GM21528 (cell line): ENCODE data around the gene MUS81.

ENCODE experiments used
- ATAC-seq: cut with Tn5 transposase; IDR thresholded peaks from one replicate; pipeline ENCODE4 v1.9.1; 2021; ENCODE audit warnings: mild to moderate bottlenecking, moderate library complexity; ENCODE audit not compliant: unreplicated experiment, low FRiP score

MUS81 gene

GRCh38 chr11:65907878-65908277 is 47.6 kb downstream of the MUS81 start:
- no peak for ATAC-seq

DNA sequence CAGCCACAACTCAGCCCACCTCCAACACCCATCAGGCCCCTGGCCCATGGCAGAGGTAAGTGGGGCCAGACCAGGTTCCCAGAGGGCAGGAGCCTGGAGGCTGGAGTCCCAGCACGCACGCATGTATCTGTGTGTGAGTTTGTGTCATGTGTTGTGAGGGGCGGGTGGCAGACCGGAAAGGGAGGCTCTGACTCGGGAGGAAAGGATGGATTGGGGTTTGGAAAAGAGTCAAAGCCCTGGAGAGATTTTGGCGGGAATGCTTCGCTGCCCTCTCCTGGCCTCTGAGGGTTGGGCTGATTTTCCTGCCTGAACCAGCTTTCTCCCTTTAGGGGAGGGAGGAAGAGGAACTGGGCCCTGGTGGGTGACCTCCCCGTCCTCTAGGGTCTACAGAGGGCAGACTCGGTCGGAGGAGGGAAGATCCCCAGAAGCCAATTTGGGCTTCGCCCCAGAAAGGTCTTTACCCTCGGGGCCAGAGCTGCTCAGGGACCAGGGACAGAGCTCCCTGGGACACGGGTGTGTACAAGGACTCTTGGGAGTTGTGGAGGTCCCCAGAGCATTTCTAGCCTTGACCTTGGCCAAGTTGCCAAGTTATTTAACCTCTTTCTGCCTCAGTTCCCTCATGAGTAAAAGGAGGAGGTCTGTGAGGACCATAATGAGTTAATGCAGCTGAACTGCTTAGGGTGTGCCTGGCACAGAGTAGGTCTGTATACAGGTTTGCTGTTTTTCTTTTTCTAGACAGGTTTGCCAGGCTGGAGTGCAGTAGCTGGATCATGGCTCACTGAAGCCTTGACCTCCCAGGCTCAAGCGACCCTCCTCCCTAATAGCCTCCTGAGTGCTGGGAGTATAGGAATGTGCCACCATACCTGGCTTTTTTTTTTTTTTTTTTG is 51.7 kb downstream of the MUS81 start:
- ATAC-seq: no peak

GRCh38 chr11:65912845-65913244 is 52.6 kb downstream of the MUS81 start:
- ATAC-seq: no peak

GRCh38 chr11:65915101-65915820 is 55.0 kb downstream of the MUS81 start:
- ATAC-seq: no peak

GRCh38 chr11:65915821-65916251 is 55.6 kb downstream of the MUS81 start:
- ATAC-seq: no peak
